ENCODE results near the gene PSME3IP1.

Gene PSME3IP1

DNA sequence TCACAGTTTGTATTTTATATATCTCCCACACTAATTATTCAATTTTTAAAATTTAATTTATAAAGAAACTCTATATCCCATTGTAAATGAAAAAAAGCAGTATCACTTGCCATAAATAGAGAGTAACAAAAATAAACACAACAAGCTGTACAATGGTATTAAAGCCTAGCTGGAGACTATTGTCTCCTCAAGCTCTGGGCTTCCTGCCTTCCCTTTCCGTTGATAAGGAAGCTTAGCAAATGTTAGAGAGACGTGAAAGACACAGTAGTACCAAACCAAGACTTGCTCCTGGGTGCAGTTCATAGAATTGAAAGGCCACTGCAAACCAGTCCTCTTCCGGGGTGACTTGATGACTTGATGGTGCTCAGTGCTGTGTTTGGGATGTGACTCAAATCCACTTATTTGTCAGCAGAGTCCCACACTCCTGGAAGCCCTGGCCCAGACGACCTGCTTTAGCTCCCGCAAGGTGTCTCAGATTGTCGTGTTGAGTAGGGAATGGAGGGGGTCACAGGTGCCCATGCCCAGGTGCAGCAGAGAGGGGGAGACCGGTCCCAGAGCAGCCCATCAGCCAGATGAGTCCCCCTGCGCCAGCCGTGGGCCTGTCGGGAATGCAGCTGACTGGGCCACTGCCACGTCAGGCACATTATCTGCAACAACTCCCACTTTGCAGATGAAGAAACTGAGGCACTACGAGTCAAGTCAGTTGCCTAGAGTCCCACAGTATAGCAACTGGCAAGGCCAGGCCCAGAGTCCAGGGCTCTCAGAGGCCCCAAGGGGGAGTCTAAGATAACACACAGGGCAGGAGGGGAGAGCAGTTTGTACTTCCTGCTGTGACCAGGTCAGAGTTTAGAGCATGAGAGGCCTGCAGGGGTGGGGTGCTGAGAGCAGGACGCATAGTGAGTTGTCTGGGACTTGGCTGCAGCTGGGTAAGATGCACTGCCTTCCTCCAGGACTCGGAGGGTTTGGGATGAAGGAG, 40.5 kb downstream of the PSME3IP1 start:
- no peak for DNase-seq (ENCODE audit: low read depth, low spot score)
- CTCF ChIA-PET: interaction anchor here (0.8 to 1.4 kb wide), 4 partner anchors 11 to 62 kb away, joined by 3 to 4 read pairs (median 4); no protein-coding TSS in a partner anchor
- TF ChIP-seq, protein P1, sequence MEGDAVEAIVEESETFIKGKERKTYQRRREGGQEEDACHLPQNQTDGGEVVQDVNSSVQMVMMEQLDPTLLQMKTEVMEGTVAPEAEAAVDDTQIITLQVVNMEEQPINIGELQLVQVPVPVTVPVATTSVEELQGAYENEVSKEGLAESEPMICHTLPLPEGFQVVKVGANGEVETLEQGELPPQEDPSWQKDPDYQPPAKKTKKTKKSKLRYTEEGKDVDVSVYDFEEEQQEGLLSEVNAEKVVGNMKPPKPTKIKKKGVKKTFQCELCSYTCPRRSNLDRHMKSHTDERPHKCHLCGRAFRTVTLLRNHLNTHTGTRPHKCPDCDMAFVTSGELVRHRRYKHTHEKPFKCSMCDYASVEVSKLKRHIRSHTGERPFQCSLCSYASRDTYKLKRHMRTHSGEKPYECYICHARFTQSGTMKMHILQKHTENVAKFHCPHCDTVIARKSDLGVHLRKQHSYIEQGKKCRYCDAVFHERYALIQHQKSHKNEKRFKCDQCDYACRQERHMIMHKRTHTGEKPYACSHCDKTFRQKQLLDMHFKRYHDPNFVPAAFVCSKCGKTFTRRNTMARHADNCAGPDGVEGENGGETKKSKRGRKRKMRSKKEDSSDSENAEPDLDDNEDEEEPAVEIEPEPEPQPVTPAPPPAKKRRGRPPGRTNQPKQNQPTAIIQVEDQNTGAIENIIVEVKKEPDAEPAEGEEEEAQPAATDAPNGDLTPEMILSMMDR (IDR thresholded peaks at IDR 0.05; ENCODE audit: insufficient read depth, low read length, missing control alignments): no peak
- POLR2A ChIA-PET: no interaction called here
- no peak overlapping the region for H3K4me3 ChIP-seq (ENCODE audit: low read depth, low read length)

DNA sequence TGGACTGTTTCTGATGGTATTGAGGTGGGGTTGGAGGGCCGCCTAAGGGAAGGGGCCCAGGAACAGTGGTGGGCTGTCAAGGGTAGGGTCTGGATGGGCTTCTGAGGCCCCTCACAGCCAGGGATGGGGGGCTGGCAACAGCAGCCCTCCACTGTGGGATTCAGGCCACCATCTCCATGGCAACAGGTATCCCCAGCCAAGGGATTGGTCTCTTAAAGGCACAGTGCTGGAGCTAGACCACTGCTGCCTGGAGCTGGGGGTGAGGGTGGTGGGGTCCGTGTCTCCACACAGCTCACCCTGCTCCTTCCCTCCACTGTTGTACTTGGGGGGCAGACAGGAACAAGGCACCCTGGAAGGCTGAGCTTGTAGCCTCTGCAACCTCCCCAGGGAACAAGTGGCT, 41.8 kb downstream of the PSME3IP1 start:
- CTCF ChIA-PET: interaction anchor here (0.5 to 1.4 kb wide), 3 partner anchors 12 to 43 kb away, joined by 3 to 4 read pairs (median 3); partner anchors contain the start of genes PSME3IP1 and RSPRY1
- no peak for DNase-seq (ENCODE audit: low read depth, low spot score)
- TF ChIP-seq, protein P1 (IDR thresholded peaks at IDR 0.05; ENCODE audit: insufficient read depth, low read length, missing control alignments): no peak
- no peak overlapping the region for H3K4me3 ChIP-seq (ENCODE audit: low read depth, low read length)
- POLR2A ChIA-PET: no interaction called here

DNA sequence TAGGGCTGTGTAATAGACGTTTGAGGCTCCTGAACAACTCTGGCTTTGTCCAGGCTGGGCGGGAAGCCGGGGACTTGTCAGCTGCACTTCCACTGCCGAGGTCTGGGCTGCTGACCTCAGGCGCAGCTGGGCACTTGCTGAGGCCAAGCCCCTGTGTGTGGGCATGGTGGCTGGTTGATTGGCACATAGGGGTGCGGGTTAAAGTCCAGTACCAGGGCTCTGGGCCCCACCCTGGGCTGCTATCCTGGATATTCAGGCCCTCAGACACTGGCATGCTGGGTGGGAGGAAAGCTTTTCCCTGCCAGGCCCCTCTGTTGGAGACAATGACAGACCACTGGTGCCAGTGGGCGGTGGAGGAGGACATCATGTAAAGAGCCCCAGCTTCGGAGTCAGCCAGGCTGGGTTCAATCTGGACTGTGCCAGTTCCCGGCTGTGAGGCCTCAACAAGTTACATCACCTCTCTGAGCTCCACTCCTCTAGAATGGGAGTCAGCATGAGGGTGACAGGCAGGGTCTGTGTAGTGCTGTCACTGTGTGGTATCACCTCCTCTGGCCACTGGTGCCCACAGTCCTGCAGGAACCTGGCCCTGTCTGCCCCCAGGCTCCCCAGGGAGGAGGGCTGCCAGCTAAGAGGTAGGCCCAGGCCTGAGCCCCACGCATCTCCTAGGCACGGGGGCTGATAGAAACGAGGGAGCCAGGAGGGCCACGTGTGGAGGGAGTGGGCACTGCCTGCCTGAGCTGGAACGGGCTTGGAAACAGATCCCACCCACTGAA, 42.5 kb downstream of the PSME3IP1 start:
- DNase-seq (ENCODE audit: low read depth, low spot score): no peak
- TF ChIP-seq, protein P1 (IDR thresholded peaks at IDR 0.05; ENCODE audit: insufficient read depth, low read length, missing control alignments): no peak
- no peak overlapping the region for H3K4me3 ChIP-seq (ENCODE audit: low read depth, low read length)
- ChIA-PET POLR2A (no interaction called here), CTCF (interaction anchor here (1.0 to 2.4 kb wide), 3 partner anchors 8 to 39 kb away, joined by 3 to 8 read pairs (median 3); no protein-coding TSS in a partner anchor)

DNA sequence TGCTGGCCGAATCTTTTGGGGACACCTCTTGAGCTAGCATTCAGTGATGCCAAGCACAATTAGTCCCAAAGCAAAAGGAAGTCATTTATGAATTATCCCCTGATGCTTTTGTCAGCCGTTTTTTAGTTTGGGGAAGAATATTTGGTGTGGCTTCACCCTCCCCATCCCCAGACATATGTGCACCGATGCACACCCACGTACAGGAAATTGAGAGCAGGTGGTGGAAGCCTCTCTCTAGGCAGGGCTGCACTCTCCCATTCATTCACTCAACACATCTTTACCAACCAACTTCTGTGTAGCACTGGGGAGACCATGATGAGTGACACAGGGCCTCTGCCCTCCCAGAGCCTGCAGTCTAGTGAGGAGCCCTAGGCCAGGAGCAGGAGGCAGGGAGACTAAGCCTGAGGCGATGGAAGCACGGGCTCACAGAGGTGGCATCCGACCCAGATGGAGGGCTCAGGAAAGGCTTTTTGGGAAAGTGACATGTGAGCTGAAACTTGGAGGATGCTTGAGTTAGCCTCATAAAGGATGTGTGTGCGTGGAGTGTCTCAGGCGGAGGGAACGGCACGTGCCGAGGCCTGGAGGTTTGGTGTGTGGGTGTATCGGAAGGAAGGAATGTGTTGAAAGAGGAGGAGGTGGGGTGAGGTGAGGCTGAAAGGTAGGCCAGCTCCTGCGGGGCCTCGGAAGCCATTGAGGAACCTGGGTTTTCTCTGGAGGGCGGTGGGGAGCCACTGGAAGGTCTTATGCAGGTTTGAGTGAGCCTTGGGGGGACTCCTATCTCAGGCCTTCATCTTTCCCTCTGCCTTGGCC, 43.8 kb downstream of the PSME3IP1 start:
- POLR2A ChIA-PET: no interaction called here
- CTCF ChIA-PET: interaction anchor here (0.6 to 2.4 kb wide), 5 partner anchors 10 to 49 kb away, joined by 3 to 11 read pairs (median 3); partner anchors contain the start of gene CPNE2
- DNase-seq (ENCODE audit: low read depth, low spot score): no peak
- H3K4me3 ChIP-seq (ENCODE audit: low read depth, low read length): no peak overlapping the region
- TF ChIP-seq, protein P1 (IDR thresholded peaks at IDR 0.05; ENCODE audit: insufficient read depth, low read length, missing control alignments): no peak

DNA sequence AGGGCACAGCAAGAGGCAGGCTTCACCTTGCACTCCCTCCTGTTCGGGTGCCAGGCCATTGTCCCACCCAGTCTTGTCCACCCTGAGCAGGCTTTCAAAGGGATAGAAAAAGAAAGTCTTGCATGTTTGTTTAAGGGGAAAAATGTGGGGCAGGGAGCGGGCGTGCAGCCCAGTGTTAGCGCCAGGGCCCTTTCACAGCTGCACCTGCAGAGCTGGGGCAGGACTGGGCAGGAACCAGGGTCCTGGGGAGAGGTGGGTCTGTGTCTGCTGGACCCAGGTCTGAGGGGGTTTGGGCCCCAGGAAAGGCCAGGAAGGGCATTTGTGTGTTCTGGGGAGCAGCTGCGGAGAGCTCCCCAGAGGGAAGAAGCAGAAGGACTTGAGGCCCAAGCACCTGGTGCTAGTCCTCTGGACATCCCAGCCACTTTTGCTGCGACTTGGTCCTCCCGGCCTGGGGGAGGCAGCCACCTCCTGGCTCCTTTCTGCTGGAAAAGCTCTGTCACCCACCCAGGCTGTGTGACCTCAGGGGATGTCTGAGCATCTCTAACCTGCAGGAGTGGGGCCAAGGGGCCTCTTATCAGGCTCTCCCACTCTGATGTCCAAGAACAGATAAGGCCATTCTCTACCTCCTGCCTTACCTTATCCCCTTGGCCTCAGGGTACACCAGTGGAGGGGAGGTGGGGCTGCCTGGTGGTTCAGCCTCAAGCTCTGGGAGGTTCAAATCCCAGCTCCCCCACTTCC, 44.7 kb downstream of the PSME3IP1 start:
- TF ChIP-seq, protein P1 (IDR thresholded peaks at IDR 0.05; ENCODE audit: insufficient read depth, low read length, missing control alignments): no peak
- ChIA-PET CTCF (interaction anchor here (0.9 to 2.4 kb wide), 3 partner anchors 11 to 48 kb away, joined by 3 to 11 read pairs (median 8); partner anchors contain the start of gene CPNE2), POLR2A (no interaction called here)
- no peak overlapping the region for H3K4me3 ChIP-seq (ENCODE audit: low read depth, low read length)
- DNase-seq (ENCODE audit: low read depth, low spot score): no peak
